SK-MEL-5 (cell line): ENCODE measurements around the gene RBP5. TPM values are rescaled to one million over a fixed set of nuclear protein-coding genes. Genes with fewer than 3 reads are reported as not detected.
A peak's percentile ranks its signal among the peaks of the same experiment; 100 is the strongest.

Source experiments
- DNase-seq: peaks from one replicate; pipeline ENCODE4 v3.0.0-alpha.2; 2016; ENCODE audit warnings: low read depth, low spot score
- in situ Hi-C: cut with HindIII; loops from 2 replicates; pipeline ENCODE4 v1.10.0; 2016; ENCODE audit warnings: low sequenced_read_pairs, high pct_unique_total_duplicates, low pct_unique_long_range_greater_than_20kb
- total RNA-seq: library from RNA; depleted of rRNA; stranded (reverse); fragments of >200 nt; shearing (Covaris generic); gene quantifications from 2 replicates; pipeline ENCODE4 v1.2.3, GENCODE V29; 2014

The RBP5 gene
- total RNA-seq, 1 experiment from 2014 or later = not detected

GRCh38 chr12:7093892-7094291 is 34.8 kb downstream of the RBP5 start:
- no peak for DNase-seq
- in situ Hi-C loops = no loop called here

GRCh38 chr12:7093486-7093885 is 35.2 kb downstream of the RBP5 start:
- in situ Hi-C loops = no loop called here
- no peak for DNase-seq

GRCh38 chr12:7092986-7093460 is 35.7 kb downstream of the RBP5 start:
- DNase-seq = no peak
- in situ Hi-C loops = no loop called here

GRCh38 chr12:7092229-7092985 is 36.3 kb downstream of the RBP5 start, which contains the start of gene C1R:
C1R (minus strand) TSS chr12:7092445; CDS start chr12:7092388, 57 bp downstream.
- in situ Hi-C loops = no loop called here

GRCh38 chr12:7091660-7092228 is 36.9 kb downstream of the RBP5 start:
- DNase-seq = no peak
- in situ Hi-C loops = no loop called here

More at GRCh38 chr12:7092229-7092985, 36.3 kb downstream of the RBP5 start, which contains the start of gene C1R:
- DNase-seq = peak; percentile 65

- in situ Hi-C loops = no loop called here
- DNase-seq = no peak
Observed at GRCh38 chr12:7091171-7091570, 37.5 kb downstream of the RBP5 start.

- no peak for DNase-seq
- in situ Hi-C loops = no loop called here
Observed at GRCh38 chr12:7090222-7090998, 38.3 kb downstream of the RBP5 start.

- in situ Hi-C loops = no loop called here
- no peak for DNase-seq
Observed at GRCh38 chr12:7089196-7089871, 39.4 kb downstream of the RBP5 start.

- in situ Hi-C loops = no loop called here
- DNase-seq = no peak
Observed at GRCh38 chr12:7083125-7083524, 45.6 kb downstream of the RBP5 start.

GRCh38 chr12:7081037-7081436 is 47.7 kb downstream of the RBP5 start:
- in situ Hi-C loops = no loop called here
- DNase-seq = no peak

- DNase-seq = no peak
- in situ Hi-C loops = no loop called here
Observed at GRCh38 chr12:7079826-7080125, 48.9 kb downstream of the RBP5 start.

- in situ Hi-C loops = no loop called here
- no peak for DNase-seq
Observed at GRCh38 chr12:7078163-7078562, 50.5 kb downstream of the RBP5 start.

- in situ Hi-C loops = no loop called here
- no peak for DNase-seq
Observed at GRCh38 chr12:7076493-7076892, 52.2 kb downstream of the RBP5 start.

- in situ Hi-C loops = no loop called here
- no peak for DNase-seq
Observed at GRCh38 chr12:7075939-7076338, 52.8 kb downstream of the RBP5 start.

GRCh38 chr12:7075518-7075917 is 53.2 kb downstream of the RBP5 start:
- DNase-seq = no peak
- in situ Hi-C loops = no loop called here

- in situ Hi-C loops = no loop called here
- no peak for DNase-seq
Observed at GRCh38 chr12:7073946-7074345, 54.7 kb downstream of the RBP5 start.
